ENCODE measurements around the gene ARHGEF28. TPM values are rescaled to one million over a fixed set of nuclear protein-coding genes. Genes with fewer than 3 reads are reported as not detected.
A peak's percentile ranks its signal among the peaks of the same experiment; 100 is the strongest.

ARHGEF28 gene
- total RNA-seq, 2 donors from 2014 or later, result 0.17 to 0.53 TPM

DNA sequence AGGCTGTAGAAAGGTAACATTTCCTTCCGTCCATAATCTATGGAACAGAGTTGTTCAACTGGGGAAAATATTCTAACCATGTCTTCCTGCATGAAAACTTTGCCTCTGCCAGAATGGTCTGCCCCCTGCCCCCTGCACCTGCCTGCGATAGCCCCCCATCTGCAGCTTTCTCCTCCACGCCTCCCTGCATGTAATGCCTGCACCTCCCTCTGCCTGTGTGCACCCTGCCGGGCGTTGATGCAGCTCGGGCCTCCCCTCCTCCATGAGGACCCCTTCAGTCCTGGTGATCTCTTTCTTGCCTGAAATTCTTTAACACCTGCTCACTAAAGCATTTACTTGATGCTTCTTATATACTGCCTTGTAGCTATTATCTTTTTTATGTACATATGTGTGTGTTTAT, 266.2 kb downstream of the ARHGEF28 start:
- ATAC-seq, result no peak
- peaks cover 0 to 5% of the 10 kb centered on the region in 2 donors for H3K27me3 Mint-ChIP-seq
- DNase-seq (ENCODE audit: low spot score), result no peak

DNA sequence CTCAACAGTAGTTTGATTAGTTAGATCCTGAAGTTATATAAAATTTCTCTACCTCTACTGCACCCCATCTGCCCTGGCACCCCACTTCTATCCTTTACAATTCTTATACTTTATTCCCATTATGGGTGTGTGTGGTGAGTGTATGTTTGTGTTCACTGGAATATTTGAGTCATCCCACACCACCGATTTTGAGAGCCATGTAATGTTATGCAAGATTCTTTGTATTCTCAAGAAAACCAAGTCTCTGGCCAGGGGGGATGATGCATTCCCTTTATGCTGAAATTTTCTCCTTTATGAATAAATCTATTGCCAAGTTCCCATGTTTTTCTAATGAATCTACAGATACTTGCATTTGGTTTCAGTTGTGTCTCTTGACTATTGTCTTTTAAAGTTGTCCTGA, 266.8 kb downstream of the ARHGEF28 start:
- Mint-ChIP-seq H3K36me3 (no peaks in the 10 kb centered on the region), H3K27me3 (peaks cover 0 to 5% of the 10 kb centered on the region in 2 donors), H3K4me1 (ENCODE audit: low read depth in 2 of 2) (peaks cover 4 to 16% of the 10 kb centered on the region in 2 donors), H3K27ac (no peak overlapping the region), H3K9me3 (no peaks in the 10 kb centered on the region), H3K4me3 (no peak overlapping the region)
- DNase-seq (ENCODE audit: low spot score) (no peak), ATAC-seq (no peak)

More for the DNA sequence above, 266.2 kb downstream of the ARHGEF28 start:
- Mint-ChIP-seq H3K27ac (no peak overlapping the region), H3K9me3 (no peaks in the 10 kb centered on the region), H3K36me3 (no peaks in the 10 kb centered on the region), H3K4me1 (ENCODE audit: low read depth in 2 of 2) (peaks cover 4 to 16% of the 10 kb centered on the region in 2 donors), H3K4me3 (no peak overlapping the region)

DNA sequence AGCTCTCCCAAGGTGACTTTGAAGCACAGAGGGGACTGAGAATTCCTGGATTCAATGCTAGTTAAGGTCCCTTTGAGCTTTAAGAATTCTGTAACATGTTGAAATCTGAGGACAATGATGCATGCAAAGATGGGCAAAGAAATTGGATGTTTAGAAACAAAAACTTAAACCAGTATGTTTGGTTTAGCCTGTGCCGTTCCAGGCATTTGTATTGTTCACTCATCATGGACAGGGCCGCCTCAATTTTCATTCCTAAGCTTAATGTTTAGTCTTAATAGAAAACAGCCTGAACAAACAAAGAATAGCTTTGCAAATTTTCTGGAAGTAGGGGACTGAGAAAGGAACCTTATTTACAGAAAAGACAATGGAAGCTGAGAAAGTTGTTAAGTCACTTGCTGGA, 267.8 kb downstream of the ARHGEF28 start:
- no peaks in the 10 kb centered on the region for H3K9me3 Mint-ChIP-seq
- DNase-seq (ENCODE audit: low spot score), result no peak
- H3K36me3 Mint-ChIP-seq, result no peaks in the 10 kb centered on the region
- peaks cover 0 to 5% of the 10 kb centered on the region in 2 donors for H3K27me3 Mint-ChIP-seq
- ATAC-seq, result no peak
- peaks cover 4 to 16% of the 10 kb centered on the region in 2 donors for H3K4me1 Mint-ChIP-seq (ENCODE audit: low read depth in 2 of 2)
- H3K4me3 Mint-ChIP-seq, result no peak overlapping the region
- no peak overlapping the region for H3K27ac Mint-ChIP-seq

DNA sequence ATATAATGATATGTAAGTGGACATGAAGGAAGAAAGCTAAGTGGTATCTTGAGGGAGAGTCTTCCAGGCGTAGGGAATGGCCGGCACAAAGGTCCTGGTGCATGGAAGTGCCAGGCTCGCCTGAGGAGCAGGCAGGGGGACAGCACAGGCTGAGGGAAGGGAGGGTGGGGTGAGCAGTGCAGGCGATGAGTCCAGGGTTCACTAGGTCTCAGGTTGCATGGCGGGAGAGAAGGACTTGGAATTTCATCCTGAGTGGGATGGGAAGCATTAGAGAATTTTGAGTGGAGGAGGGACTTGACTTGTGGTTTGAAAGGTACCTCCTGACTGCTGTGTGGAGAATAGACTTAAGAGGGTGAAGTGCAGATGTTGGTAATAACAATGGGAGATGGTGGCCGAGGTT, 268.9 kb downstream of the ARHGEF28 start:
- ATAC-seq, result no peak
- Mint-ChIP-seq H3K9me3 (no peaks in the 10 kb centered on the region), H3K4me3 (peak overlapping the region; percentile 41), H3K36me3 (no peaks in the 10 kb centered on the region), H3K4me1 (ENCODE audit: low read depth in 2 of 2) (peaks cover 4 to 16% of the 10 kb centered on the region in 2 donors), H3K27ac (peak overlapping the region in 1 of 2 donors; percentile 14), H3K27me3 (peaks cover 0 to 5% of the 10 kb centered on the region in 2 donors)
- DNase-seq (ENCODE audit: low spot score), result no peak

DNA sequence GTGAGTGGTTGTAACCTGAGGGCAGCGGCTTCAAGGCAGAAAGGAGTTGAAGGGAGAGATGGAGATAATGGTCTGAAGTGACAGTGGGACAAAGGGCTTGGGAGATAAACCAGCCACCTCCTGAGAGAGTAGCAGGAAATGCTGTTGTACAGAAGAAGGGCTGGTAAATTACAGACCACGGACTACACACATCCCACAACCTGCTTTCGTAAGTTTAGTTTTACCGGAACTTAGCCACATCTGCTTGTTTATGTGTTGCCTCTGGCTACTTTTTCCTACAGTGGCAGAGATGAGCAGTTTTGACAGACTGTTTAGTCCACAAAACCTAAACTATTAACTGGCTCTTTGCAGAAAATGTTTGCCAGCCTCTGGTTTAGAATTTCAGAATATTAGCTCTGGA, 269.5 kb downstream of the ARHGEF28 start:
- Mint-ChIP-seq H3K27ac (peak overlapping the region in 1 of 2 donors; percentile 14), H3K4me1 (ENCODE audit: low read depth in 2 of 2) (peaks cover 4 to 16% of the 10 kb centered on the region in 2 donors), H3K27me3 (peaks cover 0 to 5% of the 10 kb centered on the region in 2 donors), H3K4me3 (peak overlapping the region; percentile 41), H3K9me3 (no peaks in the 10 kb centered on the region), H3K36me3 (no peaks in the 10 kb centered on the region)
- DNase-seq (ENCODE audit: low spot score), result no peak
- ATAC-seq, result peak in 1 of 2 donors; percentile 62

DNA sequence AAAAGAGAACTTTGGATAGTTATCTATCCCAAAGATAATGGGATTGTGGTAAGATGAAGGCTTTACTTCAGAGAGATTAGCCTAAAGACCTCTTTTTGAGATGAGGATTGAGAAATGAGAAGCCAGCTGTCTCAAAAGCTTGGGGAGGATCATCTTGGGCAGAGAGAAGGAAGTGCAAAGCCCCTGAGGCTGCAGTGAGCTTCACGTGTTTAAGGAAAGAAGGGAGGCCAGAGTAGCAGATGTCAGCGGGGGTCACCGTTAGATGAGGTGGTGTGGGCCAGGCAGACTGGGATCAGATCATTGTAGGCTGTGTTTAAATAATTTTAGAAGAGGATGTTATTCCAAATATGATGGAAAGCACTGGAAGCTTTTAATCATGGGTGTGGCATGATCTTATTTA, 270.1 kb downstream of the ARHGEF28 start:
- Mint-ChIP-seq H3K27ac (peak overlapping the region in 1 of 2 donors; percentile 14), H3K4me3 (no peak overlapping the region), H3K9me3 (no peaks in the 10 kb centered on the region), H3K27me3 (peaks cover 5% of the 10 kb centered on the region in 2 donors), H3K36me3 (no peaks in the 10 kb centered on the region), H3K4me1 (ENCODE audit: low read depth in 2 of 2) (peaks cover 4 to 16% of the 10 kb centered on the region in 2 donors)
- DNase-seq (ENCODE audit: low spot score) (no peak), ATAC-seq (no peak)

DNA sequence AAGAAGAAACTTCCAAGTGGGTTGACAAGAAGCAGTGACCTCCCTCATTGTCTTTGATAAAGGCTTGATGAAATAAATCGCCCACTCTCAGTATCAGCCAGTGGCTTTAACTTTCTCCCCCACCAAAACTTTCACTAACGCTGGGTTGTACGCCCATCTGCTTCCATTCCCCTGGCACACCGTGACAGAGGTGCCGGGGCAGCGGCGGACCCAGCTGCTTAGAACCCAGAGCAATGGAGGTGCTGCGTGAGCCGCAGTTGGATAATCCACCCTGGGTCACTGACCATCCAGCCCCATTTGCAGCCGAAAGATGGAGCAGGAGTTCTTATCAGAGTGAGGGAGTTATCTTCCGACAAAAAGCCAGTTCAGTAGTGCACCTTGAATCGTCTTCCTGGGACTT, 270.7 kb downstream of the ARHGEF28 start:
- ATAC-seq, result no peak

DNA sequence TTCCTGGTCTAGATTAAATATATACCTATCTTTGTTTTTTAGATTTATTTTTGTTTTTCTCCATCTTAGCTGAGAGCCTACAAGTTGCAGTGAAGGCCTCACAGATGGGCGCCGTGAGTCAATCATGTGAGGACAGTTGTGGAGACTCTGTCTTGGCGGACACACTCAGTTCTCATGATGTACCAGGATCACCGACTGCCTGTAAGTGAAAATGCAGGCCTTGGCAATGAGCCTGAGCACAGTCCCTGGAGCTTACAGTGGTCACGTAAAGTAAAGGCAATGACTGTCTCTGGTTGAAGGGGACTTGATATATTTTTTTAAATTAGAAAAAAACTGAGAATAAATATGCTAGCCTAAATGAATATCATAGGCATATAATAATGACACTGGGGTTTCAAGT, 271.9 kb downstream of the ARHGEF28 start:
- H3K9me3 Mint-ChIP-seq, result no peaks in the 10 kb centered on the region
- no peak for DNase-seq (ENCODE audit: low spot score)
- no peak for ATAC-seq
- peaks cover 5 to 13% of the 10 kb centered on the region in 2 donors for H3K27me3 Mint-ChIP-seq
- no peaks in the 10 kb centered on the region for H3K36me3 Mint-ChIP-seq
- no peak overlapping the region for H3K27ac Mint-ChIP-seq
- H3K4me3 Mint-ChIP-seq, result no peak overlapping the region
- peaks cover 4 to 16% of the 10 kb centered on the region in 2 donors for H3K4me1 Mint-ChIP-seq (ENCODE audit: low read depth in 2 of 2)

More for the DNA sequence above, 270.7 kb downstream of the ARHGEF28 start:
- Mint-ChIP-seq H3K4me3 (no peak overlapping the region), H3K9me3 (no peaks in the 10 kb centered on the region), H3K4me1 (ENCODE audit: low read depth in 2 of 2) (peaks cover 4 to 16% of the 10 kb centered on the region in 2 donors), H3K27ac (no peak overlapping the region), H3K36me3 (no peaks in the 10 kb centered on the region), H3K27me3 (peaks cover 5 to 11% of the 10 kb centered on the region in 2 donors)
- DNase-seq (ENCODE audit: low spot score), result no peak

DNA sequence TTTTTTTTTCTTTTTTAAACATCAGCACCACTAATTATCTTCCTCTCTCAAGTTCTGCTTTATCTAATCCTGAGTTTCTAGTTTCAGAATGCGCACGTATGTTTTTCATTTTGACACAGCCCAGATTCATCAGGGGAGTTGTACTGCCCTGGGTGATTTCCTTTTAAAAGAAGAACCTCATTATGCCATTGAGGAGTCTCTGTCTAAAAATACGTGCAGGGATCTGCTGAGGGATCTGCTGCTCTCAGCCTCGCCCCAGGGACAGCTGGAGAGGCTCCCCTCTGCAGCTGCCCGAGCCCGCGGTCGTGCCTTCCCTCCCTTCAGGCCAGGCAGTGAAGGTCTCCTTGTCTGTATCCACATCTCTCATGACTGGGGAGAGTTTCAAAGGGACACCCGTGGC, 273.1 kb downstream of the ARHGEF28 start:
- no peak overlapping the region for H3K27ac Mint-ChIP-seq
- H3K4me1 Mint-ChIP-seq (ENCODE audit: low read depth in 2 of 2), result peaks cover 4 to 16% of the 10 kb centered on the region in 2 donors
- H3K36me3 Mint-ChIP-seq, result no peaks in the 10 kb centered on the region

DNA sequence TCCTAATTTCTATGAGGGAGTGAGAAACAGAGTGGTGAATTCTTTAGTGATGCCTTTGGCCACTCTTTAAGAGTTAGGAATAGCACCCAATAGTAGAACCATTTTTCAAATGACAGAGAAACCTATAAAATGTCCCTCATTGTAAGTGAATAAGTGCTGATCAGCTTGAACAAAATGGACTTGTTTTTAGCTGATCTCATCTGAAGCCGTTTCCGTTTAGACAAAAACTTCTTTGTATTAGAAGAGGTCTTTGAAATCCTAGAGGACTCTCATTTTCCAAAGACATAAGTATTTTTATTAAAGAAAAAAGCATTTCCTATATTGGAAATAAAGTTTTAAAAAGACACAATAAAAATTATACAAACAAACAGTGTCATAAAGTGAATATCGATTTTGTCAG, 273.9 kb downstream of the ARHGEF28 start:
- ATAC-seq (no peak), DNase-seq (ENCODE audit: low spot score) (no peak)
- H3K27me3 Mint-ChIP-seq, result peaks cover 5 to 13% of the 10 kb centered on the region in 2 donors
- H3K4me3 Mint-ChIP-seq, result no peak overlapping the region
- H3K4me1 Mint-ChIP-seq (ENCODE audit: low read depth in 2 of 2), result peaks cover 4 to 15% of the 10 kb centered on the region in 2 donors
- H3K9me3 Mint-ChIP-seq, result no peaks in the 10 kb centered on the region
- no peaks in the 10 kb centered on the region for H3K36me3 Mint-ChIP-seq
- no peak overlapping the region for H3K27ac Mint-ChIP-seq

More for the DNA sequence above, 273.1 kb downstream of the ARHGEF28 start:
- Mint-ChIP-seq H3K9me3 (no peaks in the 10 kb centered on the region), H3K27me3 (peaks cover 5 to 13% of the 10 kb centered on the region in 2 donors), H3K4me3 (peak overlapping the region; percentile 42)
- ATAC-seq (peak in 1 of 2 donors; percentile 73), DNase-seq (ENCODE audit: low spot score) (no peak)

DNA sequence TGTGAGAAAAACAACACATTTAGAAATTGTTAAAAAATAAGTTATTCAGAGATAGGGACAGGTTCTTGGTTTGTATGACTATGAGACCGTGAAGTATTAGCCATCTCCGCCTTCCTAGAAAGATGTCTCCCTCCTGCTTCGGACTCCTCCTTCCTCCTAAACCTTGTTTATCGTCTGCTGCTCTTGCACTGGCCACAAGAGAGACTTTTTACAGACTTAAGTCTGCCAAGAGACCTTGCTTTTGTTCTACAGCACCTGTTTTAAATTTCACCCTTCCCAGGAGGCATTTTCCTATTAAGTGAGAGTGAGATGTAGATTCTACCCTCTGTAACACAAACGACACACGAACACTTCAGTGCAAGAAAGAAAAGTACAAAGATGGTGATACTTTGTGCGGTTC, 274.6 kb downstream of the ARHGEF28 start:
- H3K4me3 Mint-ChIP-seq, result no peak overlapping the region
- H3K4me1 Mint-ChIP-seq (ENCODE audit: low read depth in 2 of 2), result peaks cover 0 to 8% of the 10 kb centered on the region in 2 donors
- no peak for ATAC-seq
- H3K27ac Mint-ChIP-seq, result no peak overlapping the region
- no peaks in the 10 kb centered on the region for H3K36me3 Mint-ChIP-seq
- peaks cover 0 to 13% of the 10 kb centered on the region in 2 donors for H3K27me3 Mint-ChIP-seq
- no peak for DNase-seq (ENCODE audit: low spot score)
- H3K9me3 Mint-ChIP-seq, result no peaks in the 10 kb centered on the region

DNA sequence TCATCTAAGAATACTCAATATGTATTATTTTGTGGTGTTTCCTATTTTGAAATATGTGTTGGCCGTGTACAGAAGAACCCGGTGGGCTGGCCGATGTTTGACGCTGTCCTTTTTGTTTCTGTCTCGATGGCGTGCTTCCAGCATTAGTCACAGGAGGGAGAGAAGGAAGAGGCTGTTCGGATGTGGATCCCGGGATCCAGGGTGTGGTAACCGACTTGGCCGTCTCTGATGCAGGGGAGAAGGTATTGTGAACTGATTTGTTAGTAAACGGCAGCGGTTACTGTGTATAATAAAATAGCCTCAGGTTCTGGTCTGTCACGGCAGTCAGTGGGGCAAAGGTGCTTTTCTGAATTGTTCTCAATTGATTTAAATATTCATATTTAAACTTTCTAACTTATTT, 275.0 kb downstream of the ARHGEF28 start:
- H3K27me3 Mint-ChIP-seq, result peaks cover 0 to 13% of the 10 kb centered on the region in 2 donors
- H3K36me3 Mint-ChIP-seq, result no peaks in the 10 kb centered on the region
- ATAC-seq (no peak), DNase-seq (ENCODE audit: low spot score) (no peak)
- H3K4me1 Mint-ChIP-seq (ENCODE audit: low read depth in 2 of 2), result peaks cover 0 to 3% of the 10 kb centered on the region in 2 donors
- H3K4me3 Mint-ChIP-seq, result no peak overlapping the region
- no peak overlapping the region for H3K27ac Mint-ChIP-seq
- H3K9me3 Mint-ChIP-seq, result no peaks in the 10 kb centered on the region

DNA sequence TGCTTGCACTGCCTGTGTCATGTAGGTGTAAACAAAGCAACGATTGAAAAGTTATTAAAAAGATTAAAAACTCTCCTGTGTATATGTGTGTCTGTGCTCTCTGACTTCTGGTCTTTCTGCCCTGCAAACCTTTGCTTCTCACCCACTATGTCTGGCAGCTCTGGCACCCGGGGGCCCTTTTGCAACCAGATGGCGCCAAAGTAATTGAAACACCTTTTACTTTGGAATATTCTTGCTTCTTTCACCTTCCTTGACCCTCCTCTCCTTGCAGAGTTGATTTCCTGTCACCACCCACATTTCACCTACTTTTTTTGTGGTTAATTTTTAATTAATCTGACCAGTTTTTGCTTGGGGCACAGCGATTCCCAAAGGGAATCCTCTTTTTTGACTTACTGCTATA, 275.5 kb downstream of the ARHGEF28 start:
- Mint-ChIP-seq H3K36me3 (no peaks in the 10 kb centered on the region), H3K27ac (no peak overlapping the region), H3K4me1 (ENCODE audit: low read depth in 2 of 2) (no peaks in the 10 kb centered on the region), H3K4me3 (no peak overlapping the region), H3K9me3 (no peaks in the 10 kb centered on the region), H3K27me3 (peaks cover 0 to 13% of the 10 kb centered on the region in 2 donors)
- DNase-seq (ENCODE audit: low spot score), result no peak
- ATAC-seq, result no peak

DNA sequence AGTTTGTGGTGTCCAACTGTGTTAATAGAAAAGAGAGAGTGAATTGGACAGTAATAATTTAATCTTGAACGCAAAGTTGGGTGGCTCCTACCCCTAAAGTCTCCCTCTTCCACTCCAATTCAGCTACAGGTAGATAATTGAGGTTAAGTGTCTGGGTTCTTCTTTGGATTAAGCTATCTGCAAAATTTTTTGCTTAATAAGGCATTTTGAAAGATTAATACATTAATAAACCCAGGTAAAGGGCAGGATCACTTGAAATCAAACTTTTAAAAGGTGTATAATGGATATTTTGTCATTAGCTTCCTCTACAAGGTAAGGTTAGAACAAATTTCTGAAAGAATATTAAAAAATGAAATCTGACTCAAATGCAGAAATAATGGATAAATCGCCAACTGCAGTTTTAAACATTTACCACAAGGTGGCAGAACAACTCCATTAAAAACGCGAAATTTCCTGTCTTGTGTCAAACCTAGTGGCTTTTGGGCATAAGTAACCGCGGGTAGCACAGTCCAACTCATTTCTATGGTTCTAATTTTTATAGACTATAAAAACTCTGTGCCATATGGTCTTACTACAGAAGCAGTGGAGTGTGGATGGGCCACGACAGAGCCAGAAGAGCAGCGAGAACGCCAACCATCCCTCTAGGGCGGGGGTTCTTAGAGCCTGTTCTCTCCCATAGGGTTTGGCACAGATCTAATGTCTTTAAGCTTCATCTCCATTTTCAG, 276.5 kb downstream of the ARHGEF28 start:
- no peak overlapping the region for H3K27ac Mint-ChIP-seq
- no peak overlapping the region for H3K4me3 Mint-ChIP-seq
- no peaks in the 10 kb centered on the region for H3K4me1 Mint-ChIP-seq (ENCODE audit: low read depth in 2 of 2)
- H3K27me3 Mint-ChIP-seq, result peaks cover 0 to 13% of the 10 kb centered on the region in 2 donors
- peak in 1 of 2 donors; percentile 42 for ATAC-seq
- H3K36me3 Mint-ChIP-seq, result no peaks in the 10 kb centered on the region
- no peak for DNase-seq (ENCODE audit: low spot score)
- H3K9me3 Mint-ChIP-seq, result no peaks in the 10 kb centered on the region

All from natural killer cell treated with Interleukin-12 subunit alpha and Interleukin-12 subunit beta and Interleukin-15 and Interleukin-18, amount 100 ng/mL, for 72 hours (primary cell).